IPS-18c (cell line): ENCODE results near the gene NRXN3.
"Not testable (repeated sequence)": the region's sequence is repeated elsewhere in the genome, so short reads cannot be mapped to it uniquely, and the experiment has no call there.

Experiments
- H3K4me3 ChIP-seq: 2 replicates; pipeline ENCODE4 v1.7.0; 2013; ENCODE audit warnings: low read depth, mild to moderate bottlenecking, low read length, moderate library complexity; ENCODE audit not compliant: insufficient read depth
- H3K9me3 ChIP-seq: one replicate; pipeline ENCODE4 v1.6.1; 2013; ENCODE audit warnings: mild to moderate bottlenecking, low read length, moderate library complexity; ENCODE audit not compliant: control insufficient read depth, insufficient read depth

Gene NRXN3

DNA sequence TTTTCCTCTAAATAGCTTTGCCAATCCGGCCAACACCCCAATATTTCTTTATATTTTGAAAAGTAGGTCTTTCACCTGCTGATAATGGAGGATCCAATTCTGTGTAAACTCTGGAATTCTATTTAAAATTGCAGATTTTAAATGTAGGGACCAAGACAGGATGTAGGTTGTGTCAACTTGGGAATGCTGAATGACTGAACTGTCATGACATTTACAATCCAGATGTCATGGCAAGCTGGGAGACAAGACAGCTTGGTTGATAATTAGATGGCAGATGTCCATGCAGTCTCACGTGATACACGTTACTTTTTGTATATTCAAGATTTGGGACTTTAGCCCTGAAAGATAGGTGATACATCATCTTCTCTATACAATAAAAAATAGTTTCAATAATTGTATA lies 1564.0 kb downstream of the NRXN3 start:
- Histone ChIP-seq H3K9me3 (peaks cover 4% of the 10 kb centered on the region), H3K4me3 (no peak overlapping the region)

DNA sequence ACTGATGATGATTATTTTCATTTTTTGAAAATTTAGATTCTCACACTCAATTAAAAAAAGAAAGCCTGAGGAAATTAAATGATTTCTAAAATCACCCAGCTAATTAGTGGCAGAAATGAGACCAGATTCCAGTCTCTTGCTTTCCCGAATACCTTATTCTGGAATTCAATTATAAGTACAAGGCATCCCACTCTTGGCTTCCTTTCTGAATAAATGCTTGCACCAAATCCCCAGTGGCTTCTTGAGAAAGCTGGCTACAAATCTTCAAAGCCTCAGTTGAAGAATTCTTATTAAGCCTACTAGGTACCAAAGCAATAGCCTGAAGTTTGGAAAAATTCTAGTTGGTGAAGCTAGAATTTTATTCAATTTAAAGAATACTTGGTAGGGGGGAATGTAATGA lies 1564.5 kb downstream of the NRXN3 start:
- H3K4me3 ChIP-seq: no peak overlapping the region
- peaks cover 4% of the 10 kb centered on the region for H3K9me3 ChIP-seq

DNA sequence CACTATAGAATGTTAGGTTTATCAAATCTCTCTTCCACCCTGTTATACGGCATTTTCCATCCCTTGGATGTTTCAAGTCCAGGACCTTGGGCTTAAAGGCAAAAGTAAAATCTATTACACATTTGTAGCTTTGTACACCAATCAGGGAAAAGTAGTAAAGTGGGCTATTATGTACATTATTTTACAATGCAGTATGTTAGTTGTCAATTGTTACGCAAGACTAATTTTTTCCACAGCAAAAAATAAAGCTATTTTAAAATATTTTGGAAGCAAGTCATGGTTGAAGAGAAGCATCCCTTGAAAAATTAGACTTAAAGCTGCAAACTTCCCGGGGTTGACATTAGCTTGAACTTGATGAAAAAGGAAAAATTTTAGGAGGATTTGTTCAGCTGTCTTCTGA lies 1564.9 kb downstream of the NRXN3 start:
- peaks cover 4% of the 10 kb centered on the region for H3K9me3 ChIP-seq
- no peak overlapping the region for H3K4me3 ChIP-seq

DNA sequence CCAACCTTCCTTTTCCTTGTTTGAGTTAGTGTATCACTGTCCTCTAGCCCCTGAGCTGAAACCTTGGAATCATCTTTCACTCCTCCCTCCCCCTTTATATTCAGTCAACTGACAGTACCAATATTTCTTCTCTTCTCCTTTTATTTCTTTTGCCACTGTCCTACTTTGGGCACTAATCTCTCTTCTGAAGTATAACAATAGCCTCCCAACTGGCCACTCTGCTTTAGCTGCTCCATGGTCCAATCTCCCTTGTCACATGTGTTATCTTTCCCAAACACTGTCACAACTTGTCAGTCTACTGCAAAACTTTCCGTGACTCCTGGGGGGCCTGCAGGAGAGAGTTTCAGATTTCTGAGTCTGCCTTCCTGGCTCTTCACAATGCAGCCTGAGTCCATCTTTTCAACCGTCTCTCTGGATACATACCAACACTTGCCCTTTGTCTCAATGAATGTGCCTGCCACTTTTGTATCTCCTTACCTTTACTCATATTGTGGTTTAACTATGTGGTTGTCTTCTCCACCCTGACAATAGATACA lies 1570.0 kb downstream of the NRXN3 start:
- no peak overlapping the region for H3K4me3 ChIP-seq
- peaks cover 4% of the 10 kb centered on the region for H3K9me3 ChIP-seq

DNA sequence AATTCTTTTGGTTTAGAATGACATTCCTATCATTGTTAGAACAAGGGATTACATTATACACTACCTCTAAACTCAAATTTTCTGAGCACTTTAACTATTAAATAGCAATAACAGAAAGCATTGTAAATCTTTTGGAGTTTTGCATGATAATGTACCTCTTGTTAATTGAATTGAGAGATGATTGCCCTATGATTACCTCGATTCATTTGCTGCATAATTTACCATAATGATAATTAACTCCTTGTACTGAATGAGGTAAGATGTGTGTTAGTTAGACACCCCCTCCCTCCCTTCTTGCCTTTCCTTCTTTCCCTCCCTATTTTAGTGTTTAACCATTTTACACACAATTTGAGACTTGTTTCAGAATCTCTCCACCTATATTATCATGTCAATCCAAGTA lies 1572.0 kb downstream of the NRXN3 start:
- H3K9me3 ChIP-seq: no peaks in the 10 kb centered on the region

DNA sequence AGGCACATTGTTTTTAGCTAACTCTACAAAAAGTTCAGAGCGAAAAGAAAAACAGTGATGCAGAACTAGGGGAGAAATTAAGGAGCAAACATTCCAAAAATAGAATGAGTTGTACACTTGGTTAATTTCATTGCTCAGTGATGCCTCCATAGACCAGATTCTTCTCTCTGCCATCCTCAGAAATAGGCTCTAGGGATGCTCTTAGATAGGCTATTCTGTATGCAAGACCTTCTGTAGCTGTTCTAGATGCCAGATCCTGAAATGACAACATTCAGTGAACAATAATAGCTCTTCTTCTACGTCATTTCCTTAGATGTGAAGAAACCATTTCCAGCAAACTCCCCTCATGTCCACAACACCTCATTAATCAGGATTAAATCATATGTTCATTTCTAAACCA lies 1574.9 kb downstream of the NRXN3 start:
- H3K9me3 ChIP-seq: no peaks in the 10 kb centered on the region
- no peak overlapping the region for H3K4me3 ChIP-seq

More for the DNA sequence above, 1572.0 kb downstream of the NRXN3 start:
- H3K4me3 ChIP-seq: no peak overlapping the region

DNA sequence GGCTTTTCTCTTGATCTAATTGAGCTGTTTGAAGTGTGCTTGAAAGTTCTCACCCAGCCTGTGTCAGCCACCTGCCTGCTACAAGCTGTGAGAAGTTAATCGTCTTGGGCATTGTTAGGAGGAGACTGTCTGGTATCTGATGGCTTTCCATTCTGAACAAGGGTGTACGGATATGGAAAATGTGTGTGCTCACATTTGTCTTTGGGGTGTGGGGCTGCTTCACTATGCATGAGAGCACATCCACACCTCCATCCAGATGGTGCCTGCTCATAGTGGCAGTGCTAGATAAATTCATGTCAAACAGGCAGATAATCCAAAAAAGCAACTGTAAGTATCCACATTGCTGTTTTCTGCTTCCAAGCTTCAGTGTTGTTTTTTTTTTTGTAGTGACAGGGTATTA lies 1578.9 kb downstream of the NRXN3 start:
- Histone ChIP-seq H3K9me3 (no peaks in the 10 kb centered on the region), H3K4me3 (no peak overlapping the region)

DNA sequence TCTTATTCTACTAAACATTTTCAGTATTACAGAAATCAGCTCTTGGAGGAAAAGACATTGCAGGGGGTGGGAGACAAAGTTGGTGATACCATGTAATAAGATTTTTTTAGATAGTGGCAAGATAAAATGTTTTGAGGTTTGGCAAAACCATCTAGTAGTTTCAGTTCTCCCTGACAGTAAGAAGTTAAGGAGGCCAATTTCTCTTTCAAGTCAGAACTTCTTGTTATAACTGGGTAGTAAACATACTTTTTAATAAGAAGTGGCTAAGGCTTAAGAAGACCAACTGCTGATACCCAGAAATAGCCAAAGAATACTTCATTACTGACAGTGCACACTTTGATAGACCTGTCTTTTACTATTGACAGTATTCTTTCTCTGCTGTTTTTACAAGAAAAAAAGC lies 1588.8 kb downstream of the NRXN3 start:
- no peaks in the 10 kb centered on the region for H3K9me3 ChIP-seq
- no peak overlapping the region for H3K4me3 ChIP-seq

DNA sequence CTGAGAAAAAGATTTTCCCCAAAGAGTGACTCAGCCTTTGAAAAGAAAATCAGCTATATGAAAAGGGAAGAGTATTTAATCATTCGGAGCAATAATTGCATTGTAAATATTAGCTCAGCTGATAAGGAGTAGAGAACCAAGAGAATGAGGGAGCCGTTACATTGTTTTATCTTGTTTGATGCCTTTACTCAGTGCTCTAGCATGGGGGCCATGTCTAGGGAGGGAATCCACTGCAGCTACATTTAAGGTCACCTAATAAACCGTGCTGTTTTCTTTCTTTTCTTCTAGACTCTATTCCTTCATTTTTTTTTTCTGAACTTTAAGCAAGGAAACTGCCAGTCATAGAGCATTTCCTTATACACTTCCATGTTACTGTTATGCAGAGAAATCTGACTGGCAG lies 1594.2 kb downstream of the NRXN3 start:
- Histone ChIP-seq H3K4me3 (no peak overlapping the region), H3K9me3 (peaks cover 2% of the 10 kb centered on the region)

DNA sequence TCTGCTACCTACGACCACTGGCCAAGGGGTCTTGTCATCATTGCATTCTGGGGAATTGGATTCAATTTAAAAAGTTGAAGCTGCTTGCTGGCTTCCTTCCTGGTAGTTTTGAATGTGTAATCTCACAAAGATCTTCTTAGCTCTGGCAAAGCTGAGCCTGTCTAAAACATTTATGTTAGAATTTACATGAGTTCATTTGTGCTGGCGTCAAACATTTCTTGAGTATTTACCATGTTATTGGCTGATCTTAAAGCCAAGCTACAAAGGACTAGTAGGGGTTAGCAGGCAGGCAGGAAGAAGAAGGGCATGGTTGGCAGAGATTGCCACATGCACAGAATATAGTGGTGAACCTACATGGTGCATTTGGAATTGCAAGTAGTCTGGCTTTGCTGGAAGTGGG lies 1596.3 kb downstream of the NRXN3 start:
- no peak overlapping the region for H3K4me3 ChIP-seq
- peaks cover 2% of the 10 kb centered on the region for H3K9me3 ChIP-seq

DNA sequence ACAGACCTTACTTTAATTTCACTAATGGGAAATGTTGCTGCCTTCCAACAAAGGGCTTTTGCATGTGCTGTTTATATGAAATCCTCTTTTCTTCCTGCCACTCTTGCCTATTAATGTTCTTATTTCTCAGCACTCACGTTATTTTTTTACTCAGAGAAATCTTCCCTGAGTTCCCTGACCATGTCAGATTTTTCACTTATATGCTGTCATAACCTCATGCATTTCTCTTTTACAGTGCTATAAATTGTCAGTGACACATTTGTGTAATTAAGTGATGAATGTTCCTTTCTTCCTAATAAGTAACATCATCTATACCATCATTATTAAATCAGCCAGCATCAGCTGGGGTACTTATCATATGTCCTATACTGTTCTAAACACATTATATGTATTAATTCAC lies 1597.1 kb downstream of the NRXN3 start:
- Histone ChIP-seq H3K4me3 (no peak overlapping the region), H3K9me3 (peaks cover 2% of the 10 kb centered on the region)

DNA sequence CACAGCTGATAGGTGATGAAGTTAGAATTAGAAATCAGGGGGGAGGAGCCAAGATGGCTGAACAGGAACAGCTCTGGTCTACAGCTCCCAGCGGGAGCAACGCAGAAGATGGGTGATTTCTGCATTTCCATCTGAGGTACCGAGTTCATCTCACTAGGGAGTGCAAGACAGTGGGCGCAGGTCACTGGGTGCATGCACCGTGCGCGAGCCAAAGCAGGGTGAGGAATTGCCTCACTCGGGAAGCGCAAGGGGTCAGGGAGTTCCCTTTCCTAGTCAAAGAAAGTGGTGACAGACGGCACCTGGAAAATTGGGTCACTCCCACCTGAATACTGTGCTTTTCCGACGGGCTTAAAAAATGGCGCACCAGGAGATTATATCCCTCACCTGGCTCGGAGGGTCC lies 1597.5 kb downstream of the NRXN3 start:
- not testable (repeated sequence) for H3K9me3 ChIP-seq, H3K4me3 ChIP-seq

DNA sequence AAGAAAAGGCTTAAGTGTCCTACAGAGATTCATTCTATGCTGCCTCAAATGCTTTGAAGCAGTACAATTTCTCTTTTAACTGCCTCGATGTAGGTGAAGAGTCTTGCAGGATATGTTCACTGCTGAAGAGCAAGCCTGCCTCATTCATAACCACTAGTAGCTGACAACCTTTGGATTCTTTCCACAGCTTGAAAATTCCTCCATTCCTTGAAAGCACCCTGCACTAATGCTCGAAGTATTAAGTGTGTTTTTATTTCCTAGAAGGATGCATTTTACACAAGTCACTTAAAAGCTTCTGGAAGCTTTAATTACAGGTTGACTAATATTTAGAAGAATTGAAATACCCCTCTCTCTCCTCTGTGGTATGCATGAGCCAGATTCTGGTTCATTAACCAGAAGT lies 1611.7 kb downstream of the NRXN3 start:
- no peaks in the 10 kb centered on the region for H3K9me3 ChIP-seq
- H3K4me3 ChIP-seq: no peak overlapping the region

DNA sequence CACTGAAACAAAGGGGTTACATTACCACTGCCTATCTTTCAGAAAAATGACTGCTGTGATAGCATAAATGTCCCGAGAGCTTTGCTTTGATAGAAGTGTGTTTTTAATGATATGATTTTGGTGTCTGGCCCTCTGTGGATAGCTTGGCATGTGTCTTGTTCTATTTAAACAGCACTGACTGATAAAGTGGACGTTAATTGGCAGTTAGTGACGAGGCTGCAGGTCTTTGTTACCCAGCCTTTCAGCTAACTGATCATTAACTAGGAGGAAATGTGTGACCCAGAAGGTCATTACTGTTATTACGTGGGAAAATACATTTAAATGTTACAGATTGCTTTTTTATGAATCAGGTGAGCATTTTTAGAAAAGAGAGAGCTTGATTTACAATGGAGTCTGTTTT lies 1612.9 kb downstream of the NRXN3 start:
- no peak overlapping the region for H3K4me3 ChIP-seq
- H3K9me3 ChIP-seq: no peaks in the 10 kb centered on the region

DNA sequence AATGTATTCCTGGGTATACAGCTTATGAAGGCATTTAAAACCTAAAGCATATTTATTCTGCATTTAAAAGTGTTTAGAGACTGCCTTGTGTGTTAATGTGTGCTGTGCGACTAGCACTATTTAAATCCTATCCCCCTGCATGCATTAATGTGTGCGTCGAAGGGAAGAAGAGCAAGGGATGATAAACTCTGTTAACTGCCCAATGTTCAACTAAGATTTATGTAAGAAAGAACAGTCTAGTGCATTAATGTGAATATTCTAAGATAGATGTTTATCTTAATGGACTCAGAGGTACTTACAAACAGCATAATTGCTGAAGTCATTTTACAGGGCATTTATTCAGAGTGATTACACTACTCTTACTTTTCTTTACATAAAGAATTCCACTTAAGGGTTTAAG lies 1616.3 kb downstream of the NRXN3 start:
- Histone ChIP-seq H3K9me3 (no peaks in the 10 kb centered on the region), H3K4me3 (no peak overlapping the region)

DNA sequence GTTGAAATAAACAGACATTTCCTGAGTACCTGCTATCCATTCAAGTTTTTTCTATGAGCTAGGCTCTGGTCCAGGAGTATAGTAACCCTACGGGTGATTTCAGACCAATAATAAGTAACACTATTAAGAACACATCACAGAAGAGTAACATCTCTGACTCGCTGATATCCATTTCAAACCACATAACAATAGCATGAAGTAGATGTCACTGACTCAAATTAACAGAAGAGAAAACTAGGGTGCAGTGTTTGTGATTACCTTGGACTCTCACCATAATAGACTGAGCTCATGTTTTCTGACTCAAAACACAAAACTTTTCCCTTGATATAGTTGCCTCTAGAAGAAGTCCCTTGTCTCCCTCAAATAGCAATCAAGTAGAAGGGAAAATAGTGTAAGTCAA lies 1618.2 kb downstream of the NRXN3 start:
- Histone ChIP-seq H3K9me3 (no peaks in the 10 kb centered on the region), H3K4me3 (no peak overlapping the region)

DNA sequence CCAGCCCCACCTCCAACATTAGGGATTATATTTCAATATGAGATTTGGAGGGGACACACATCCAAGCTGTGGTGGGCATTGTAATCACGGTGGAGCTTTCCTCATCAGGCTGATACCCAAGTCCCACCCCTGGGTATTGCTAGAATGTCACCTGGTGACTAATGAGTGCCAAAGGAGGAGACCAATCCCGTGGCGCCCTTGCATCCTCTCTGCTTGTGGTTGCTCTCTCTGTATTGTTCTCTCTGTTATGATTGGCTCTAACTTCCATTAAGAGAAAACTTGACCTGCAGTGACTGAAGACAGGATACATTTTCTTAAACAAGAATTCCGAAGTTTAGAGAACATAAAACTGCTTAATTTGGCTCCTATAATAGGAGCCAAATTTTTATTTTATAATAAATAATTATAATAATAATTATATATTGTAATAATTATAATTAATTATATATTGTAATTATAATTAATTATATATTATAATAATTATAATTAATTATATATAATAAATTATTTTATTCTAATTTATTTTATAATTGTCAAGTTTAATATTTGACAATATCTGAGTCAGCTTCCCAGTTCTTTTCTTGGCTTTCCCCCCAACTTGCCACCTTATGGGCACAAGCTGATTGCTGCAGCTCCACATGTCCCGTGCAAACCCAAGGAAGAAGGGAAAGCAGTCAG lies 1621.0 kb downstream of the NRXN3 start:
- H3K4me3 ChIP-seq: no peak overlapping the region
- H3K9me3 ChIP-seq: no peaks in the 10 kb centered on the region

DNA sequence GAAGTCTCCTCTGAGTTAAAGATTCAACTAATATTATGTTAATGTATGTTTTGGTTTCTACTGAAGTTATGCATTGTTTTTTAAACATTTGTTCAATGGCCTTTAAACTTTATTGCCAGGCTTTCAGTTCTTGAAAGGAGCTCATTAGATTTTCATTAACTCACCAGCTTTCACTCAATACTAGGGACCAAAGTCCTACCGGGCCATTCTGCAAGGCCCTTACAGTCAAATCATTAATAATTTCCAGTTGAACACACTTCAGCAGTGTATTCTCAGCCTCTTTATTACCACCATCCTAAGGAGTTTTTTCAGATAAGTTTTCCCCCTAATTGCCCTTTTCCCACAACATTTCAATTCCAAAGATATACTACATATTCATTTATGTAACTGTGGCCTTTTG lies 1631.9 kb downstream of the NRXN3 start:
- Histone ChIP-seq H3K4me3 (no peak overlapping the region), H3K9me3 (no peaks in the 10 kb centered on the region)

DNA sequence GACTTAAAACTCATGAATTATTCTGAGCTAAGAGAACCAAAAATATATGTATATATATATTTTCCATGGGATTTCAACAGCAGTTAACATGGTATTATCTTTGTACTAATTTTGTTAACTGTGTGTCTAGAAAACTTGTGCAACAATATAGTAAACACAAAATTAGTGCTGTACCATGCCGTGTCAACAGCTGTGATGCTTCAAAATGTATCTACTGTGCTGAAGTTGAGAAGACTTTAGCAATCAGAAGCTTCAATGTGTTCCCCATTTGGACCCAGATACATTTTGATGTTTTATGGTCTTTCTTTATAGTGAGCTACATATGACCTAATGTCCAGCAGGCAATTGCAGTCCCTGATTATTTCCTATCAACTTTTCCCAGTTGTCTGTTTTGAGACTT lies 1635.5 kb downstream of the NRXN3 start:
- Histone ChIP-seq H3K9me3 (no peaks in the 10 kb centered on the region), H3K4me3 (no peak overlapping the region)
